ENCODE data around the gene FOXP1. TPM values are rescaled to one million over a fixed set of nuclear protein-coding genes. Genes with fewer than 3 reads are reported as not detected.

Gene FOXP1
- total and polyA plus RNA-seq, 7 experiments from 2014 or later, result 104 to 537 (median 444) TPM

GRCh38 chr3:71219744-71220638 lies 363.5 kb downstream of the FOXP1 start:
- POLR2A ChIA-PET, result interaction anchor here (0.6 kb wide), 1 partner anchor 104 kb away, joined by 4 read pairs; no protein-coding TSS in a partner anchor
- peak overlapping the region in 5 of 10 donors; percentile 11 to 40 (median 16) for H3K4me3 Mint-ChIP-seq
- H3K9me3 Mint-ChIP-seq, result peaks cover 0 to 18% (median 4%) of the 10 kb centered on the region in 11 donors
- intact Hi-C loops (cut with micrococcal nuclease), result loop anchor here (2.0 to 10.0 kb wide), 2 partner anchors 17 to 175 kb away; no protein-coding TSS in a partner anchor
- peaks cover 0 to 23% (median 0%) of the 10 kb centered on the region in 5 donors for H3K27me3 Mint-ChIP-seq
- CTCF ChIA-PET, result interaction anchor here (0.8 kb wide), 1 partner anchor 11 kb away, joined by 3 read pairs; no protein-coding TSS in a partner anchor
- H3K4me3 ChIP-seq (ENCODE audit: low read length), result no peak overlapping the region
- peak overlapping the region in 7 of 9 donors; percentile 5 to 88 (median 80) for H3K27ac Mint-ChIP-seq
- H3K27me3 ChIP-seq (ENCODE audit: control insufficient read depth in 2 of 2, insufficient read depth in 2 of 2, low read length in 2 of 2), result no peaks in the 10 kb centered on the region
- H3K27ac ChIP-seq (ENCODE audit: low read depth, low read length), result no peak overlapping the region
- no peaks in the 10 kb centered on the region for H3K9me3 ChIP-seq (ENCODE audit: control insufficient read depth in 2 of 3, low read length in 3 of 3)
- peak; percentile 55 for ATAC-seq
- H3K36me3 Mint-ChIP-seq, result peaks cover 18 to 58% (median 42%) of the 10 kb centered on the region in 5 donors
- H3K4me1 Mint-ChIP-seq, result peaks cover 14 to 84% (median 81%) of the 10 kb centered on the region in 7 donors
- peak in 2 of 9 donors; percentile 25 to 33 for DNase-seq
- H3K4me1 ChIP-seq (ENCODE audit: control insufficient read depth in 2 of 2, insufficient read depth in 2 of 2, low read length in 2 of 2), result peaks cover 0 to 6% of the 10 kb centered on the region in 2 donors
- peaks cover 0 to 12% (median 3%) of the 10 kb centered on the region in 3 experiments for H3K36me3 ChIP-seq (ENCODE audit: control insufficient read depth in 2 of 3, insufficient read depth in 3 of 3, low read length in 3 of 3)

- POLR2A ChIA-PET, result interaction anchor here (0.9 kb wide), 1 partner anchor 34 kb away, joined by 3 read pairs; no protein-coding TSS in a partner anchor
- CTCF ChIA-PET, result no interaction called here
- no peak for ATAC-seq
- intact Hi-C loops (cut with micrococcal nuclease), result loop anchor here in 1 of 2 donors (2.0 kb wide), 1 partner anchor 16 kb away; no protein-coding TSS in a partner anchor
- Histone ChIP-seq H3K9me3 (ENCODE audit: control insufficient read depth in 2 of 3, low read length in 3 of 3) (no peaks in the 10 kb centered on the region), H3K27me3 (ENCODE audit: control insufficient read depth in 2 of 2, insufficient read depth in 2 of 2, low read length in 2 of 2) (no peaks in the 10 kb centered on the region), H3K4me3 (ENCODE audit: low read length) (no peak overlapping the region), H3K36me3 (ENCODE audit: control insufficient read depth in 2 of 3, insufficient read depth in 3 of 3, low read length in 3 of 3) (peaks cover 0 to 16% (median 3%) of the 10 kb centered on the region in 3 experiments), H3K4me1 (ENCODE audit: control insufficient read depth in 2 of 2, insufficient read depth in 2 of 2, low read length in 2 of 2) (peaks cover 0 to 11% of the 10 kb centered on the region in 2 donors), H3K27ac (ENCODE audit: low read depth, low read length) (no peak overlapping the region)
- H3K36me3 Mint-ChIP-seq, result peaks cover 16 to 59% (median 42%) of the 10 kb centered on the region in 5 donors
- H3K4me3 Mint-ChIP-seq, result peak overlapping the region in 2 of 10 donors; percentile 19 to 36
- peaks cover 0 to 18% (median 4%) of the 10 kb centered on the region in 11 donors for H3K9me3 Mint-ChIP-seq
- H3K27me3 Mint-ChIP-seq, result peaks cover 0 to 14% (median 0%) of the 10 kb centered on the region in 5 donors
- peaks cover 14 to 86% (median 81%) of the 10 kb centered on the region in 7 donors for H3K4me1 Mint-ChIP-seq
- DNase-seq, result no peak
- H3K27ac Mint-ChIP-seq, result peak overlapping the region in 8 of 9 donors; percentile 49 to 91 (median 81)
These were observed 365.0 kb downstream of the FOXP1 start for GRCh38 chr3:71218508-71218907.

GRCh38 chr3:71217640-71218222 lies 365.8 kb downstream of the FOXP1 start:
- H3K27me3 Mint-ChIP-seq, result peaks cover 0 to 9% (median 0%) of the 10 kb centered on the region in 5 donors
- Histone ChIP-seq H3K27ac (ENCODE audit: low read depth, low read length) (peak overlapping the region; percentile 22), H3K4me3 (ENCODE audit: low read length) (no peak overlapping the region), H3K27me3 (ENCODE audit: control insufficient read depth in 2 of 2, insufficient read depth in 2 of 2, low read length in 2 of 2) (no peaks in the 10 kb centered on the region), H3K4me1 (ENCODE audit: control insufficient read depth in 2 of 2, insufficient read depth in 2 of 2, low read length in 2 of 2) (peaks cover 0 to 11% of the 10 kb centered on the region in 2 donors), H3K9me3 (ENCODE audit: control insufficient read depth in 2 of 3, low read length in 3 of 3) (no peaks in the 10 kb centered on the region), H3K36me3 (ENCODE audit: control insufficient read depth in 2 of 3, insufficient read depth in 3 of 3, low read length in 3 of 3) (peaks cover 0 to 16% (median 3%) of the 10 kb centered on the region in 3 experiments)
- H3K9me3 Mint-ChIP-seq, result peaks cover 0 to 12% (median 4%) of the 10 kb centered on the region in 11 donors
- intact Hi-C loops (cut with micrococcal nuclease), result loop anchor here in 1 of 2 donors (2.0 kb wide), 1 partner anchor 15 kb away; no protein-coding TSS in a partner anchor
- ChIA-PET POLR2A (interaction anchor here (1.0 kb wide), 1 partner anchor 1384 kb away, joined by 3 read pairs; no protein-coding TSS in a partner anchor), CTCF (interaction anchor here (0.5 kb wide), 1 partner anchor 33 kb away, joined by 3 read pairs; no protein-coding TSS in a partner anchor)
- peaks cover 14 to 88% (median 82%) of the 10 kb centered on the region in 7 donors for H3K4me1 Mint-ChIP-seq
- H3K4me3 Mint-ChIP-seq, result peak overlapping the region in 4 of 10 donors; percentile 6 to 34 (median 18)
- H3K36me3 Mint-ChIP-seq, result peaks cover 14 to 59% (median 36%) of the 10 kb centered on the region in 5 donors
- H3K27ac Mint-ChIP-seq, result peak overlapping the region in 8 of 9 donors; percentile 17 to 90 (median 74)
- no peak for ATAC-seq
- DNase-seq, result no peak

GRCh38 chr3:71215351-71215750 lies 368.2 kb downstream of the FOXP1 start:
- intact Hi-C loops (cut with micrococcal nuclease), result no loop called here
- Histone ChIP-seq H3K27me3 (ENCODE audit: control insufficient read depth in 2 of 2, insufficient read depth in 2 of 2, low read length in 2 of 2) (no peaks in the 10 kb centered on the region), H3K36me3 (ENCODE audit: control insufficient read depth in 2 of 3, insufficient read depth in 3 of 3, low read length in 3 of 3) (peaks cover 0 to 9% (median 0%) of the 10 kb centered on the region in 3 experiments), H3K4me1 (ENCODE audit: control insufficient read depth in 2 of 2, insufficient read depth in 2 of 2, low read length in 2 of 2) (peaks cover 0 to 32% of the 10 kb centered on the region in 2 donors), H3K9me3 (ENCODE audit: control insufficient read depth in 2 of 3, low read length in 3 of 3) (no peaks in the 10 kb centered on the region), H3K4me3 (ENCODE audit: low read length) (no peak overlapping the region), H3K27ac (ENCODE audit: low read depth, low read length) (no peak overlapping the region)
- POLR2A ChIA-PET, result no interaction called here
- DNase-seq (no peak), ATAC-seq (no peak)
- peak overlapping the region in 2 of 10 donors; percentile 35 for H3K4me3 Mint-ChIP-seq
- peaks cover 0 to 3% (median 0%) of the 10 kb centered on the region in 5 donors for H3K27me3 Mint-ChIP-seq
- H3K9me3 Mint-ChIP-seq, result peaks cover 0 to 3% (median 0%) of the 10 kb centered on the region in 11 donors
- peak overlapping the region in 5 of 9 donors; percentile 22 to 81 (median 39) for H3K27ac Mint-ChIP-seq
- CTCF ChIA-PET, result interaction anchor here (0.6 kb wide), 1 partner anchor 300 kb away, joined by 5 read pairs; no protein-coding TSS in a partner anchor
- peaks cover 4 to 62% (median 22%) of the 10 kb centered on the region in 5 donors for H3K36me3 Mint-ChIP-seq
- H3K4me1 Mint-ChIP-seq, result peaks cover 5 to 96% (median 91%) of the 10 kb centered on the region in 7 donors

GRCh38 chr3:71214797-71215196 lies 368.7 kb downstream of the FOXP1 start:
- H3K36me3 ChIP-seq (ENCODE audit: control insufficient read depth in 2 of 3, insufficient read depth in 3 of 3, low read length in 3 of 3), result peaks cover 0 to 9% (median 0%) of the 10 kb centered on the region in 3 experiments
- H3K27me3 Mint-ChIP-seq, result peaks cover 0 to 3% (median 0%) of the 10 kb centered on the region in 5 donors
- no peak for ATAC-seq
- peaks cover 5 to 96% (median 91%) of the 10 kb centered on the region in 7 donors for H3K4me1 Mint-ChIP-seq
- CTCF ChIA-PET, result interaction anchor here (0.6 kb wide), 1 partner anchor 300 kb away, joined by 5 read pairs; no protein-coding TSS in a partner anchor
- H3K4me3 ChIP-seq (ENCODE audit: low read length), result no peak overlapping the region
- peak overlapping the region in 2 of 10 donors; percentile 7 to 14 for H3K4me3 Mint-ChIP-seq
- H3K27ac Mint-ChIP-seq, result peak overlapping the region in 7 of 9 donors; percentile 39 to 82 (median 66)
- H3K9me3 Mint-ChIP-seq, result peaks cover 0 to 3% (median 0%) of the 10 kb centered on the region in 11 donors
- no peaks in the 10 kb centered on the region for H3K27me3 ChIP-seq (ENCODE audit: control insufficient read depth in 2 of 2, insufficient read depth in 2 of 2, low read length in 2 of 2)
- POLR2A ChIA-PET, result no interaction called here
- no peaks in the 10 kb centered on the region for H3K9me3 ChIP-seq (ENCODE audit: control insufficient read depth in 2 of 3, low read length in 3 of 3)
- peaks cover 0 to 29% of the 10 kb centered on the region in 2 donors for H3K4me1 ChIP-seq (ENCODE audit: control insufficient read depth in 2 of 2, insufficient read depth in 2 of 2, low read length in 2 of 2)
- intact Hi-C loops (cut with micrococcal nuclease), result no loop called here
- no peak overlapping the region for H3K27ac ChIP-seq (ENCODE audit: low read depth, low read length)
- peaks cover 4 to 61% (median 18%) of the 10 kb centered on the region in 5 donors for H3K36me3 Mint-ChIP-seq
- no peak for DNase-seq

- Mint-ChIP-seq H3K27ac (peak overlapping the region in 7 of 9 donors; percentile 39 to 78 (median 65)), H3K4me3 (peak overlapping the region in 1 of 10 donors; percentile 21), H3K4me1 (peaks cover 6 to 97% (median 94%) of the 10 kb centered on the region in 7 donors), H3K27me3 (peaks cover 0 to 3% (median 0%) of the 10 kb centered on the region in 5 donors), H3K9me3 (peaks cover 0 to 2% (median 0%) of the 10 kb centered on the region in 11 donors), H3K36me3 (peaks cover 1 to 56% (median 13%) of the 10 kb centered on the region in 5 donors)
- no peak overlapping the region for H3K4me3 ChIP-seq (ENCODE audit: low read length)
- no peaks in the 10 kb centered on the region for H3K9me3 ChIP-seq (ENCODE audit: control insufficient read depth in 2 of 3, low read length in 3 of 3)
- H3K27ac ChIP-seq (ENCODE audit: low read depth, low read length), result no peak overlapping the region
- H3K27me3 ChIP-seq (ENCODE audit: control insufficient read depth in 2 of 2, insufficient read depth in 2 of 2, low read length in 2 of 2), result no peaks in the 10 kb centered on the region
- peaks cover 0 to 35% of the 10 kb centered on the region in 2 donors for H3K4me1 ChIP-seq (ENCODE audit: control insufficient read depth in 2 of 2, insufficient read depth in 2 of 2, low read length in 2 of 2)
- intact Hi-C loops (cut with micrococcal nuclease), result no loop called here
- CTCF ChIA-PET, result no interaction called here
- peaks cover 0 to 9% (median 0%) of the 10 kb centered on the region in 3 experiments for H3K36me3 ChIP-seq (ENCODE audit: control insufficient read depth in 2 of 3, insufficient read depth in 3 of 3, low read length in 3 of 3)
- no peak for DNase-seq
- POLR2A ChIA-PET, result no interaction called here
- no peak for ATAC-seq
These were observed 369.5 kb downstream of the FOXP1 start for GRCh38 chr3:71214016-71214415.

Measured in naive thymus-derived CD4-positive, alpha-beta T cell (primary cell).